Glutamatergic neuron (in vitro differentiated cells): ENCODE results near the gene NFIC. TPM values are rescaled to one million over a fixed set of nuclear protein-coding genes. Genes with fewer than 3 reads are reported as not detected.

Experiments
- DNase-seq: peaks from one replicate; pipeline ENCODE4 v3.0.0; 2022
- H3K27ac Mint-ChIP-seq: one replicate; pipeline ENCODE4 v1.8.0; 2020; ENCODE audit warnings: mild to moderate bottlenecking, mixed read lengths, inconsistent platforms; ENCODE audit not compliant: unreplicated experiment
- H3K27me3 Mint-ChIP-seq: one replicate; pipeline ENCODE4 v1.8.0; 2020; ENCODE audit warnings: mild to moderate bottlenecking, moderate library complexity, mixed read lengths, inconsistent platforms; ENCODE audit not compliant: unreplicated experiment
- H3K36me3 Mint-ChIP-seq: one replicate; pipeline ENCODE4 v1.8.0; 2020; ENCODE audit warnings: mild to moderate bottlenecking, mixed read lengths, inconsistent platforms; ENCODE audit not compliant: unreplicated experiment
- H3K4me1 Mint-ChIP-seq: one replicate; pipeline ENCODE4 v1.8.0; 2020; ENCODE audit warnings: mild to moderate bottlenecking, low read depth, mixed read lengths, inconsistent platforms; ENCODE audit not compliant: unreplicated experiment
- H3K4me3 Mint-ChIP-seq: one replicate; pipeline ENCODE4 v1.8.0; 2020; ENCODE audit warnings: mild to moderate bottlenecking, mixed read lengths, inconsistent platforms; ENCODE audit not compliant: unreplicated experiment
- H3K9me3 Mint-ChIP-seq: one replicate; pipeline ENCODE4 v1.8.0; 2020; ENCODE audit warnings: mild to moderate bottlenecking, moderate library complexity, mixed read lengths, inconsistent platforms; ENCODE audit not compliant: unreplicated experiment
- CTCF ChIP-seq: fragments of 200-600 bp; sonication (generic); IDR thresholded peaks from one replicate; pipeline ENCODE4 v1.5.0; 2021; ENCODE audit not compliant: partially characterized antibody, unreplicated experiment
- total RNA-seq: library from RNA; stranded (reverse); fragmentation: NEBNext Ultra II Directional; extraction: Animal tissue kit (Norgen Biotek cat#: 25700); gene quantifications from one replicate; pipeline ENCODE4 v1.2.1, GENCODE V29; 2021; ENCODE audit not compliant: unreplicated experiment

The NFIC gene
- total RNA-seq, 1 donor from 2014 or later: 2.0 TPM

DNA sequence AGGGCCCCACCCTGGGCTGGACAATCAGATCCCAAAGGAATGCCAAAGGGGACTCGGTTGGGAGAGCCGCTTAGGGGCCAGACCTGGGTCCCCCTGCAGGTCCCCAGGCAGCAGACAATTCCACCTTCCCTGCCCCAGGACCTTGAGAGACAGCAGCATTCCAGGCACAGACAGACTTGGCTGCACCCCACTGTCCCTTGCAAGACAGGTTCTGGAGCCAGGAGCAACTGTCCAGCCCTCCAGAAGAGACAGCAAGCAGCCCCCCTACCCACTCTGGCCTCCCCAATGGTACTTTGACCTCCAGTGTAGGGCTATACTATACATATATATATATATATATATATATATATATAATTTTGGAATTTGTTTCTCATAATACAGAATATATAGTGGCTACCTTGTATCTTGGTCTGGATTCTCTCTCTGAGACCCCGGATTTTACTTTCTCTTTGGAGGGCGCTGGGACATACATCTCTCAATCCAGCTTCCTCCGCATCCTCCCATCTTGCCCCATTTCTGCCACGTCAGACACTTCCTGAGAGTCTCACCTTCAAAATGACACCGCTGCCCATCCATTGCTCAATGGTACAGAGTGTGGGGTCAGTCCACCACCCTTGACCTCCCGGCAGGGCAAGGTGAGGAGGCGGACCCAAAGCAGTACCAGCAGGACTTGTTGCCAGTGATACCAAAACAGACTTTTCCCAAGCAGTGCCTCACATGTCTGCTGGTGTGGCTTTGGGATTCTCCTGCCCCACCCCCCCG lies 101.2 kb downstream of the NFIC start:
- no peak for TF ChIP-seq CTCF
- H3K4me3 Mint-ChIP-seq: no peak overlapping the region
- H3K27me3 Mint-ChIP-seq: peaks cover 29% of the 10 kb centered on the region
- no peak for DNase-seq
- H3K36me3 Mint-ChIP-seq: no peaks in the 10 kb centered on the region
- H3K4me1 Mint-ChIP-seq: peaks cover 2% of the 10 kb centered on the region
- H3K27ac Mint-ChIP-seq: no peak overlapping the region
- H3K9me3 Mint-ChIP-seq: peaks cover 3% of the 10 kb centered on the region

DNA sequence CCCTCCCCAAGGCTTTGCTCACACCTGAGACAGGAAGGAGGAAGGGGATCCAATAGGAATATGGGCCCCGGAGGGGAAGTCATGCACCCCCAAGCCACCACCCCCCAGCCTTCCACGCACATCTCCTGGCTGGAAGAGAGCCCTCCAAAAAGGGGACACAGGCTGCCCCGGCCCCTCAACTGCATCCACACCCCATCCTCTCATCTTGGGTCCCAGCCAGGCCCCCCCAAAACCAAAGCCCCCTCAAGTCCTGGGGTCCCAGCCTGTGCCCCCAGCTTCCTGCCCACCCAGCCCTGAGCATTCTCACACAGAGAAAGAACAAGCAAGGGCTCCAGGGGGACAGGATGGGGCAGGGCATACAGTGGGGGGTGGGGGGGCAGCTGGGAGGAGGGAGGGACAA lies 101.8 kb downstream of the NFIC start:
- peaks cover 26% of the 10 kb centered on the region for H3K27me3 Mint-ChIP-seq
- no peaks in the 10 kb centered on the region for H3K36me3 Mint-ChIP-seq

DNA sequence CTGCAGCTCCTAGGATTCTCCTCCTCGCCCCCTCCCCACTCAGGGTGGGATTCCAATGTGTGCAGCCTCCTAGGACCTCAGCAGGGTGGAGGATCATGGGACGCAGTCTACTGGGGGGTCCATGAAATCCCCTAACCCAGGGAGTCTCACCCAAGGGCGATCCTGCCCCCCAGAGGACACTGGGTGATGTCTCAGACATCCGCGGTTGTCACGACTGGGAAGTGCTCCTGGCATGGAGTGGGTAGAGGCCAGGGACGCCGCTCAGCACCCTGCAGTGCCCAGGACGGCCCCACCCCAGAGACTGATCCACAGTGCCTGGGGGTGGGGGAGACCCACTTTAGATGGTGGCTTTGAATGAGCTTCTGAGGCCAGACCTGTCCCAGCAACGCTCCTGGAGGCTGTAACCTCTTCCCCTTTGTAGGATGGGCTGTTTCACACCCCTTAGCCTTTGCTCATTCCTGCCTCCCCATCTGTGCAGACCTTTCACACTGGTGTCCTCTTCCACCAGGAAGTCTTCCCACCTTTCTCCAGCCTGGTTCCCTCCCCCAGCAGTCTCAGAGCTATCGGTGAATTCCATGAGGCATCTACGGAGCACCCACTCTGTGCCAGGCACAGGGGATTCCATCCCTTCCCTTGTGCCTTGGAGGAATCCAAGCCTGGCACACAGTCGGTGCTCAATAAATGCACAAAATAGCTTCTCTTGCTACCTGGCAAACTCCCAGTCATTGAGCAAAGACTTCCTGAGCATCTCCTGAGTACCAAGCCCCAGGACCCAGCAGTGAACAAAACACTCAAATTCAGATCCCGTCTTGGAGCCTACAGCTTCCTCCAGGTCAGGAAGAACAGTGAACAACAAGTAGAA lies 103.5 kb downstream of the NFIC start:
- TF ChIP-seq CTCF: no peak
- Mint-ChIP-seq H3K4me1 (no peaks in the 10 kb centered on the region), H3K27ac (no peak overlapping the region), H3K36me3 (no peaks in the 10 kb centered on the region), H3K4me3 (no peak overlapping the region), H3K27me3 (peaks cover 26% of the 10 kb centered on the region), H3K9me3 (peaks cover 3% of the 10 kb centered on the region)
- DNase-seq: no peak

More for the DNA sequence above, 101.8 kb downstream of the NFIC start:
- H3K4me3 Mint-ChIP-seq: no peak overlapping the region
- no peak for TF ChIP-seq CTCF
- no peaks in the 10 kb centered on the region for H3K4me1 Mint-ChIP-seq
- H3K9me3 Mint-ChIP-seq: peaks cover 3% of the 10 kb centered on the region
- no peak overlapping the region for H3K27ac Mint-ChIP-seq
- no peak for DNase-seq

GRCh38 chr19:3470500-3471128 lies 104.2 kb downstream of the NFIC start:
- TF ChIP-seq CTCF: no peak
- no peaks in the 10 kb centered on the region for H3K36me3 Mint-ChIP-seq
- no peaks in the 10 kb centered on the region for H3K4me1 Mint-ChIP-seq
- H3K4me3 Mint-ChIP-seq: no peak overlapping the region
- peaks cover 23% of the 10 kb centered on the region for H3K27me3 Mint-ChIP-seq
- peaks cover 3% of the 10 kb centered on the region for H3K9me3 Mint-ChIP-seq
- no peak for DNase-seq
- no peak overlapping the region for H3K27ac Mint-ChIP-seq
